ENCODE measurements around the gene UBE2QL1. TPM values are rescaled to one million over a fixed set of nuclear protein-coding genes. Genes with fewer than 3 reads are reported as not detected.

UBE2QL1 gene
- total and polyA plus RNA-seq, 2 of the 8 experiments (the other 6 are each of a cell fraction or from before 2014, with no cell fraction given) = 0.43 to 0.65 TPM

DNA sequence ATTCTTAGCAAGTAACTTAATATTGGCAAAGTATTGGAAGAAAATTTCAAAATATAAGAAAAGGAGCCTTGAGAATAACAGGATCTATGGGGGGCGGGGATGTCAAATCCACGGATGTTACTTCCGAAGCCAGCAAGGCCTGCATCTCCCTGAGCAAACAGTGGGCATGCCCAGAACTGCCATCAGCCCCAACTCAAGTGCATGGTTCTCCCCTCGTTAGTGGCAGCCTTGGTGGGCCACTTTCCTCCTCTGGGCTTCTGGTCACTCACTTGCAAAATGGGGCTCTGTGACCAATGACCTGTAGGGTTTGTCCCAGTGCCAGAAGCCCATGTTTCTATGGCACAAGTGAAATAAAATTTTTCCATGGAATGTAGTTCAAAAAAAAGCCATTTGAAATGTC, 43.1 kb upstream of the UBE2QL1 start (continued):
- TF ChIP-seq, protein P1, sequence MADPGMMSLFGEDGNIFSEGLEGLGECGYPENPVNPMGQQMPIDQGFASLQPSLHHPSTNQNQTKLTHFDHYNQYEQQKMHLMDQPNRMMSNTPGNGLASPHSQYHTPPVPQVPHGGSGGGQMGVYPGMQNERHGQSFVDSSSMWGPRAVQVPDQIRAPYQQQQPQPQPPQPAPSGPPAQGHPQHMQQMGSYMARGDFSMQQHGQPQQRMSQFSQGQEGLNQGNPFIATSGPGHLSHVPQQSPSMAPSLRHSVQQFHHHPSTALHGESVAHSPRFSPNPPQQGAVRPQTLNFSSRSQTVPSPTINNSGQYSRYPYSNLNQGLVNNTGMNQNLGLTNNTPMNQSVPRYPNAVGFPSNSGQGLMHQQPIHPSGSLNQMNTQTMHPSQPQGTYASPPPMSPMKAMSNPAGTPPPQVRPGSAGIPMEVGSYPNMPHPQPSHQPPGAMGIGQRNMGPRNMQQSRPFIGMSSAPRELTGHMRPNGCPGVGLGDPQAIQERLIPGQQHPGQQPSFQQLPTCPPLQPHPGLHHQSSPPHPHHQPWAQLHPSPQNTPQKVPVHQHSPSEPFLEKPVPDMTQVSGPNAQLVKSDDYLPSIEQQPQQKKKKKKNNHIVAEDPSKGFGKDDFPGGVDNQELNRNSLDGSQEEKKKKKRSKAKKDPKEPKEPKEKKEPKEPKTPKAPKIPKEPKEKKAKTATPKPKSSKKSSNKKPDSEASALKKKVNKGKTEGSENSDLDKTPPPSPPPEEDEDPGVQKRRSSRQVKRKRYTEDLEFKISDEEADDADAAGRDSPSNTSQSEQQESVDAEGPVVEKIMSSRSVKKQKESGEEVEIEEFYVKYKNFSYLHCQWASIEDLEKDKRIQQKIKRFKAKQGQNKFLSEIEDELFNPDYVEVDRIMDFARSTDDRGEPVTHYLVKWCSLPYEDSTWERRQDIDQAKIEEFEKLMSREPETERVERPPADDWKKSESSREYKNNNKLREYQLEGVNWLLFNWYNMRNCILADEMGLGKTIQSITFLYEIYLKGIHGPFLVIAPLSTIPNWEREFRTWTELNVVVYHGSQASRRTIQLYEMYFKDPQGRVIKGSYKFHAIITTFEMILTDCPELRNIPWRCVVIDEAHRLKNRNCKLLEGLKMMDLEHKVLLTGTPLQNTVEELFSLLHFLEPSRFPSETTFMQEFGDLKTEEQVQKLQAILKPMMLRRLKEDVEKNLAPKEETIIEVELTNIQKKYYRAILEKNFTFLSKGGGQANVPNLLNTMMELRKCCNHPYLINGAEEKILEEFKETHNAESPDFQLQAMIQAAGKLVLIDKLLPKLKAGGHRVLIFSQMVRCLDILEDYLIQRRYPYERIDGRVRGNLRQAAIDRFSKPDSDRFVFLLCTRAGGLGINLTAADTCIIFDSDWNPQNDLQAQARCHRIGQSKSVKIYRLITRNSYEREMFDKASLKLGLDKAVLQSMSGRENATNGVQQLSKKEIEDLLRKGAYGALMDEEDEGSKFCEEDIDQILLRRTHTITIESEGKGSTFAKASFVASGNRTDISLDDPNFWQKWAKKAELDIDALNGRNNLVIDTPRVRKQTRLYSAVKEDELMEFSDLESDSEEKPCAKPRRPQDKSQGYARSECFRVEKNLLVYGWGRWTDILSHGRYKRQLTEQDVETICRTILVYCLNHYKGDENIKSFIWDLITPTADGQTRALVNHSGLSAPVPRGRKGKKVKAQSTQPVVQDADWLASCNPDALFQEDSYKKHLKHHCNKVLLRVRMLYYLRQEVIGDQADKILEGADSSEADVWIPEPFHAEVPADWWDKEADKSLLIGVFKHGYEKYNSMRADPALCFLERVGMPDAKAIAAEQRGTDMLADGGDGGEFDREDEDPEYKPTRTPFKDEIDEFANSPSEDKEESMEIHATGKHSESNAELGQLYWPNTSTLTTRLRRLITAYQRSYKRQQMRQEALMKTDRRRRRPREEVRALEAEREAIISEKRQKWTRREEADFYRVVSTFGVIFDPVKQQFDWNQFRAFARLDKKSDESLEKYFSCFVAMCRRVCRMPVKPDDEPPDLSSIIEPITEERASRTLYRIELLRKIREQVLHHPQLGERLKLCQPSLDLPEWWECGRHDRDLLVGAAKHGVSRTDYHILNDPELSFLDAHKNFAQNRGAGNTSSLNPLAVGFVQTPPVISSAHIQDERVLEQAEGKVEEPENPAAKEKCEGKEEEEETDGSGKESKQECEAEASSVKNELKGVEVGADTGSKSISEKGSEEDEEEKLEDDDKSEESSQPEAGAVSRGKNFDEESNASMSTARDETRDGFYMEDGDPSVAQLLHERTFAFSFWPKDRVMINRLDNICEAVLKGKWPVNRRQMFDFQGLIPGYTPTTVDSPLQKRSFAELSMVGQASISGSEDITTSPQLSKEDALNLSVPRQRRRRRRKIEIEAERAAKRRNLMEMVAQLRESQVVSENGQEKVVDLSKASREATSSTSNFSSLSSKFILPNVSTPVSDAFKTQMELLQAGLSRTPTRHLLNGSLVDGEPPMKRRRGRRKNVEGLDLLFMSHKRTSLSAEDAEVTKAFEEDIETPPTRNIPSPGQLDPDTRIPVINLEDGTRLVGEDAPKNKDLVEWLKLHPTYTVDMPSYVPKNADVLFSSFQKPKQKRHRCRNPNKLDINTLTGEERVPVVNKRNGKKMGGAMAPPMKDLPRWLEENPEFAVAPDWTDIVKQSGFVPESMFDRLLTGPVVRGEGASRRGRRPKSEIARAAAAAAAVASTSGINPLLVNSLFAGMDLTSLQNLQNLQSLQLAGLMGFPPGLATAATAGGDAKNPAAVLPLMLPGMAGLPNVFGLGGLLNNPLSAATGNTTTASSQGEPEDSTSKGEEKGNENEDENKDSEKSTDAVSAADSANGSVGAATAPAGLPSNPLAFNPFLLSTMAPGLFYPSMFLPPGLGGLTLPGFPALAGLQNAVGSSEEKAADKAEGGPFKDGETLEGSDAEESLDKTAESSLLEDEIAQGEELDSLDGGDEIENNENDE (IDR thresholded peaks at IDR 0.05; ENCODE audit: insufficient replicate concordance, low read length) = no peak
- TF ChIP-seq CHD1 (IDR thresholded peaks at IDR 0.05; ENCODE audit: low read depth, low read length) (no peak), EP300 (IDR thresholded peaks at IDR 0.05; ENCODE audit: borderline replicate concordance in 1 of 2, low read depth in 2 of 2, low read length in 2 of 2) (no peak), POLR2AphosphoS5 (IDR thresholded peaks at IDR 0.05; ENCODE audit: low read depth, low read length) (no peak), KDM1A (IDR thresholded peaks at IDR 0.05; ENCODE audit: borderline replicate concordance, low read length) (no peak), SAP30 (IDR thresholded peaks at IDR 0.05; ENCODE audit: insufficient read depth, insufficient replicate concordance, low read length) (no peak), RNF2 (IDR thresholded peaks at IDR 0.05; ENCODE audit: borderline replicate concordance, low read depth, low read length, missing control alignments, poor library complexity, severe bottlenecking) (no peak), SP2 (IDR thresholded peaks at IDR 0.05; ENCODE audit: low read length) (no peak)
- TF ChIP-seq, protein P2, sequence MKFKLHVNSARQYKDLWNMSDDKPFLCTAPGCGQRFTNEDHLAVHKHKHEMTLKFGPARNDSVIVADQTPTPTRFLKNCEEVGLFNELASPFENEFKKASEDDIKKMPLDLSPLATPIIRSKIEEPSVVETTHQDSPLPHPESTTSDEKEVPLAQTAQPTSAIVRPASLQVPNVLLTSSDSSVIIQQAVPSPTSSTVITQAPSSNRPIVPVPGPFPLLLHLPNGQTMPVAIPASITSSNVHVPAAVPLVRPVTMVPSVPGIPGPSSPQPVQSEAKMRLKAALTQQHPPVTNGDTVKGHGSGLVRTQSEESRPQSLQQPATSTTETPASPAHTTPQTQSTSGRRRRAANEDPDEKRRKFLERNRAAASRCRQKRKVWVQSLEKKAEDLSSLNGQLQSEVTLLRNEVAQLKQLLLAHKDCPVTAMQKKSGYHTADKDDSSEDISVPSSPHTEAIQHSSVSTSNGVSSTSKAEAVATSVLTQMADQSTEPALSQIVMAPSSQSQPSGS (IDR thresholded peaks at IDR 0.05; ENCODE audit: low read length) = no peak

Data from H1 (cell line).